Bronchial epithelial cell (primary cell): Measurements from ENCODE around the gene VPS52. TPM values are rescaled to one million over a fixed set of nuclear protein-coding genes. Genes with fewer than 3 reads are reported as not detected.

Experiments
- DNase-seq: peaks from one replicate; pipeline ENCODE4 v3.0.0-alpha.2; 2010; ENCODE audit warnings: low read depth
- FAIRE-seq: peaks from 2 replicates; lab custom pipeline; 2011; peaks lifted over from hg19 to GRCh38; lab: Jason Lieb, UNC
- H3K27me3 ChIP-seq: 2 replicates; pipeline ENCODE4 v1.5.1; 2011; ENCODE audit warnings: low read length; ENCODE audit not compliant: control insufficient read depth, insufficient read depth
- H3K36me3 ChIP-seq: 2 replicates; pipeline ENCODE4 v1.5.1; 2011; ENCODE audit warnings: low read length; ENCODE audit not compliant: control insufficient read depth, insufficient read depth
- H3K4me3 ChIP-seq: 2 replicates; pipeline ENCODE4 v1.5.1; 2011; ENCODE audit warnings: mild to moderate bottlenecking, low read depth, low read length, control low read depth
- CTCF ChIP-seq: IDR thresholded peaks from 2 replicates; pipeline ENCODE4 v1.5.1; 2011; ENCODE audit warnings: mild to moderate bottlenecking, moderate library complexity, low read length, control low read depth, inconsistent platforms; ENCODE audit not compliant: insufficient read depth, severe bottlenecking
- total RNA-seq: library from RNA; depleted of rRNA; stranded (reverse); fragments of >200 nt; gene quantifications from 2 replicates; pipeline ENCODE4 v1.2.1, GENCODE V29; 2014

The VPS52 gene
- total RNA-seq, 1 donor from 2014 or later = 22.1 TPM

DNA sequence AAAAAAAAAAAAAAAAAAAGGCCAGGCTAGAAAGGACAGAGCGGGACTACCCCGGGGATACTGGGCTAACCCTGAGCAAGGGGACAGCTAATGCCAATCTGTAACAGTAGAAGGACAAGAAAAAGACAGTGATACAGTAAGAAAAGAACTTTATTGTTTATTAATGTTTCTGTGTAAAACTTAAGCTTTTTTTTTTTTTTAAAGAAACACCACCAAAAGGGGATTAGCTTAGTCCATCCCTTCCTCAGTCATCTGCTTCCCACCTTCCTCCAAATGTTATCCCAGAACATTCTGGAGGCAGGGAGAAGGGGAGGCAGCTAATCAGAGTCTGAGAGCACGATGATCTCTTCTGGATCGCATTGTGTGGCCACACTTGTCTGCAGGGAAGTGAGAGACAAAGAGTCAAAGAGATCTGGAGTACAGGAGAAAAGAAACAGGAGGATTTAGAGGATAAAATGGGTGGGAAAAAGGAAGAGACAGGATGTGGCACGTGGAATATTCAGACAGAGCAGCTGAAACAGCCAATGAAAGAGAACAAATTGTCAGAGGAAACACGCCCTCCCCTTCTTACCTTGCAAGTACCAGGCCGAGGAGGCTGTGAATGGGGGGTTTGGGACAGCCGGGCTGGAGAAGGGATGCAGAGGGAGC, 46.9 kb upstream of the VPS52 start:
- Histone ChIP-seq H3K27me3 (no peaks in the 10 kb centered on the region), H3K4me3 (peak overlapping the region; percentile 49), H3K36me3 (peaks cover 24% of the 10 kb centered on the region)
- TF ChIP-seq CTCF = no peak
- FAIRE-seq (no peak), DNase-seq (no peak)

GRCh38 chr6:33317669-33318425, 46.2 kb upstream of the VPS52 start, which contains the start of gene ZBTB22:
TSS of gene ZBTB22 (minus strand) at chr6:33317744. CDS start at chr6:33316916, 828 bp downstream.
- no peak for TF ChIP-seq CTCF
- Histone ChIP-seq H3K27me3 (no peaks in the 10 kb centered on the region), H3K36me3 (peaks cover 24% of the 10 kb centered on the region), H3K4me3 (peak within 1 kb of the TSS; percentile 49)
- FAIRE-seq (peak; percentile 66), DNase-seq (peak; percentile 97)

DNA sequence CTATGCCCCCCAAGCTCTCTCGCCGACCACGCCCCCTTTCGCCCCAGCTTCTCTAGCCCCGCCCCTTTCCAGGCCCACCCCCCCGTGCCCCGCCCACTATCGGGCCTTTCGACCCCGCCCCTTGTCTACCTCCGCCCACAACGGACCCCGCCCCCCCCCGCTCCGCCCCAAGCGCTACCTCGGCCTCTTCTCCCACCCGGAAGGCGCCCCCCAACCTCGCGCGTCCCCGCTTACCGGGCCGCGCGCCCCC, 45.7 kb upstream of the VPS52 start:
- Histone ChIP-seq H3K27me3 (no peaks in the 10 kb centered on the region), H3K36me3 (peaks cover 24% of the 10 kb centered on the region), H3K4me3 (peak overlapping the region; percentile 49)
- DNase-seq (no peak), FAIRE-seq (no peak)
- TF ChIP-seq CTCF = no peak

DNA sequence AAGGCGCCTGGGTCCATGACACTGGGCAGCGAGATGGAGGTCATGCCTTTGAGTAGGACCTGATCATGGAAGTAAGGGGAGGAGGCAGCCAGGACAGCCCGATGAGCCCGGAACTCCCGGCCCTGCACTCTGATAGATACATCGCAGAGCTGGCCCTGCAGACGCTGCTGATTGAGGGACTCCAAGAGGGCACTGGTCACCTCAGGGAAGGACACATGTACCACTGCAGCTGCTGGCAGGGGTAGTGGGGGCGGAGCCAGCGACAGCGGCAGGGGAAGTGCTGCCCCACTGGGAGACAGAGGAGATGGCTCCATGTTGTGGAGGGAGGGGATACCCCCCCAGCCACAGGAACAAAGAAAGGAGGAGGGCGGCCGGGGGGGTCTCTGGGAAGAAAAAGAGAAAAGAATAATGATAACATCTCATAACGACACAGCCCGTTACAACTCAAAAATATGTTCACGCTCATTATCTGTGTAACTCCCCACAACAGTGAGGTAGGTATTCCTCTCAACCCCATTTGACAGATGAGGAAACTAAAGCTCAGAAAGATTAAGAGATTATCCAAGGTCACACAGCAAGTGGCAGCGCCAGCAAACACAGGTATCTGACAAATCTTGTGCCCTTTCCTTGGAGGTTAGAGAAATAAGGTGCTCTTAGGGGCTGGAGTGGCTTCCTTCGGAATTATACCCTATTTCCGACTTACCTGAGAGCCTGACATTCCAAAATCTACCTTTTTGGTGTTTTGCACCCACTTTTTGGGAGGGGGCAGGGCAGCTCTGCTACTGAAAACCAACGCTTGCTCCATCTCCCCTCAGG, 45.1 kb upstream of the VPS52 start:
- DNase-seq (no peak), FAIRE-seq (no peak)
- Histone ChIP-seq H3K36me3 (peaks cover 24% of the 10 kb centered on the region), H3K27me3 (no peaks in the 10 kb centered on the region), H3K4me3 (peak overlapping the region; percentile 49)
- TF ChIP-seq CTCF = no peak

DNA sequence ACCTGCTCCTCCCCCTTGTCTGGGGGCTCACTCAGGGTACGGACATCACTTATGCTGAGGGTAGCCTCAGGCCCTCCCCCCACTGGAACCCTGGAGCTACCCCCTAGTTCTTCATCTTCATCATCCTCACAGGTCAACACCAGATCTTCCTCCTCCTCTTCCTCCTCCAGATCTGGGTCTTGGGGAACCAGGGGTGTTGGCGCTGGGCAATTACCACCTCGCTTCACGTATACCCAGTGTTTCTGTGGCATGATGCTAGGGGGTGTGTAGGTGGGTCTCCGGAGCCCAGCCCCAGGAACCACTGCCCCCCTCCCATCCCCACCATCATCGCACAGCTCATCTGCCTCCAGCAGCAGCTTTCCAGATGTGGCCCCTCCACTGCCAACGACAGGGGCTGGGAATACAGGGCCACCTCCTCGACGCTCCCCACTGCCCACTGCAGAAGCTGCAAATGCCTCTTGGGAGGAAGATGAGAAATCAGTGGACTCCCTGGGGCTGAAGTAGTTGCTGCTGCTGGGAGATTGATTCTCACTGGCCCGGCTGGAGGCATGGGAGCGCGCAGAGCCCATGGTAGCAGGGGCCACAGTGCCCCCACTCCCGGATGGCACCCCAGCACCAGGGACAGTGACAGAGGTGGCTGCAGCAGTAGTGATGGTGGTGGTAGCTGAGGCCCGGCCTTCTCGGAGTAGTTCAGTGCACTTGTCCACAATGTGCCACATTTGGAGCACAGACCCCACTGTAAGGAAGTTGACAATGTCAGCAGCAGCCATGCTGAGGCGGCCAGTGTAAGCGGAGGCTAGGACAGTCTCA, 44.3 kb upstream of the VPS52 start:
- DNase-seq = no peak
- peaks cover 24% of the 10 kb centered on the region for H3K36me3 ChIP-seq
- FAIRE-seq = no peak

More for the DNA sequence above, 44.3 kb upstream of the VPS52 start:
- no peak for TF ChIP-seq CTCF
- Histone ChIP-seq H3K27me3 (no peaks in the 10 kb centered on the region), H3K4me3 (no peak overlapping the region)
